ENCODE data around the gene ZSWIM1.

GRCh38 chr20:45848969-45849582 lies 32.0 kb upstream of the ZSWIM1 start:
- TF ChIP-seq TAF1 (IDR thresholded peaks at IDR 0.05; ENCODE audit: low read depth) = no peak
- no peak for TF ChIP-seq TEAD4 (IDR thresholded peaks at IDR 0.05)
- no peak for TF ChIP-seq RAD21 (IDR thresholded peaks at IDR 0.05; ENCODE audit: low read depth)
- TF ChIP-seq FOXM1 (IDR thresholded peaks at IDR 0.05; ENCODE audit: borderline replicate concordance, low read depth) = no peak
- no peak for TF ChIP-seq CREB1 (IDR thresholded peaks at IDR 0.05; ENCODE audit: low read depth)
- TF ChIP-seq MAX (IDR thresholded peaks at IDR 0.05) = no peak
- no peak for TF ChIP-seq REST (IDR thresholded peaks at IDR 0.05; ENCODE audit: low read depth)
- no peak for TF ChIP-seq USF1 (IDR thresholded peaks at IDR 0.05)
- TF ChIP-seq CEBPB (IDR thresholded peaks at IDR 0.05) = no peak
